Suppressor macrophage (primary cell): ENCODE results near the gene EGFR.

ENCODE experiments used
- DNase-seq, 4 experiments: peaks; one replicate each; pipeline ENCODE4 v3.0.0-alpha.2; 2020 to 2022

EGFR gene

GRCh38 chr7:55253188-55253587 is 234.4 kb downstream of the EGFR start:
- no peak for DNase-seq

GRCh38 chr7:55254242-55254595 is 235.4 kb downstream of the EGFR start:
- DNase-seq = no peak

GRCh38 chr7:55254596-55255495 is 236.0 kb downstream of the EGFR start:
- DNase-seq = peak; percentile 47 to 80 (median 60)

- peak; percentile 69 to 85 (median 78) for DNase-seq
Measured at GRCh38 chr7:55255496-55256445, 237.0 kb downstream of the EGFR start.

- no peak for DNase-seq
Measured at GRCh38 chr7:55258631-55259030, 239.8 kb downstream of the EGFR start.

- no peak for DNase-seq
Measured at GRCh38 chr7:55260171-55260570, 241.4 kb downstream of the EGFR start.

- DNase-seq = no peak
Measured at GRCh38 chr7:55260676-55261385, 242.0 kb downstream of the EGFR start.
